Stimulated activated CD4-positive, alpha-beta T cell treated with anti-CD3 and anti-CD28 coated beads, Interleukin-15, amount 100 ng/mL, for 24 hours (primary cell): ENCODE measurements around the gene SYP.
"Not testable (repeated sequence)": the region's sequence is repeated elsewhere in the genome, so short reads cannot be mapped to it uniquely, and the experiment has no call there.

Experiments used
- DNase-seq: peaks from one replicate; pipeline ENCODE4 v3.0.0-alpha.2; 2020

SYP gene

DNA sequence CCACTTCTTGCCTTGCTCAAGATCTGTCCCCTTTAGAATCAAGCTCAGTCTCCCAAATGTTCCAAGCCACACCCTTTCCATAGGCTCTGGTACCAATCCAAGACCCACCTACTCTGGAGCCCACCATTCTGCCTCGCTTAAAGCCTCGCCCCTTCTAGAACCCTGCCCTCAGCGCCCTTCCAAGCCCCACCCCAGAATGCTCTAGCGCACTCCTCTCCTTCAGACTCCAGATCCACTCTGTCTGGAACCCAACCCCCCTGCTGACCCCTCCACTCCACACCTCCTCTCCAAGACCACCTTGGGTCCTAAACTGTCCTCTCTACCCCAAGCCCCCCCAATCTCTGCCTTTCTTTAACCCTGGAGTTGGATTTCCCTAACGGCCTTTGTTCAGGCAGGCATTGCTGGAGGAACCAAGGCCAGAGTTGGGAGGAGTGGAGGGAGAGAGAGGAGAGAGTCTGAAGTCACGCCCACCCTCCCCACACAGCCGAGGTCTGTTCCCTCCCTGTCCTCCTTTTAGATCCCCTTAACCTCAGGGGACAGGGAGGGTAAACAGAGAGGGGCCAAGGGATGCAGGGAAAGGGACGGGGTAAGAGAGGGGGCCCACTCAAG, 11.4 kb downstream of the SYP start:
- DNase-seq = no peak

DNA sequence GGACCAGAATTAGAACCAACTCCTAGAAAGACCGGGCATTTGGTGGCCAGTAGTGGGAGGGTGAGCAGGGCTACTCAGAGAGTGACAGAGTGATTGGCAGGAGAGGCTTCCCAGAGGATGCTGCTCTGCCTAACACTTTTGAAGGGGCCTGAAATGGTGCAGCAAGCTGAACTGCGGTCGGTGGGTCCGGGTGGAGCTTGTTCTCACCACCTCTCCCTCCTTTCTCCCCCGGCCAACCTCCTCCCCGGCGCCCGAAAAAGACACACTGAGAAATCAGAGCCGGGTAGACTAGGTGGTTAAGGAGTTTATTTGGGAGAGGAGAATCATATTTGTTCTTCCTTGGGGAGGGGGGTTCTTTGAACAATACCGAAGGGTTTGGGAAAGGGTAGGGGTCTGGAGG, 12.5 kb downstream of the SYP start:
- DNase-seq = no peak

DNA sequence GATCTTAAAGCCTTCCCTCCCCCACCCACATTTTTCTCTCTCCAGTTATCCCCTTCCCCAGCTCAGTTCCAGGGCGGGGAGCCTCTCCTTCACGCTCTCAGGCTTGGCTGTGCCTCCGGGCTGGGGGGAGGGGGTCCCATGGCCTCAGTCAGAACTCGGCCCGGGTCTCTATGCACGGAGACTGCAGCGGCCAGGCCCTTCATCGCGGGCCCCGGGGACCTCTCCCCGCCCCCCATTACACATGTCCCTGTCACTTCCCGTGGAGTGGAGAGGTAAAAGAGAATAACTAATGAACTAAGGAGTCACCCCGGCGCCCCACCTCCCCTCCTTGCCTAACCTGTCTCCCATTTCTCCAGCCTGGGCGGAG, 13.0 kb downstream of the SYP start:
- no peak for DNase-seq

DNA sequence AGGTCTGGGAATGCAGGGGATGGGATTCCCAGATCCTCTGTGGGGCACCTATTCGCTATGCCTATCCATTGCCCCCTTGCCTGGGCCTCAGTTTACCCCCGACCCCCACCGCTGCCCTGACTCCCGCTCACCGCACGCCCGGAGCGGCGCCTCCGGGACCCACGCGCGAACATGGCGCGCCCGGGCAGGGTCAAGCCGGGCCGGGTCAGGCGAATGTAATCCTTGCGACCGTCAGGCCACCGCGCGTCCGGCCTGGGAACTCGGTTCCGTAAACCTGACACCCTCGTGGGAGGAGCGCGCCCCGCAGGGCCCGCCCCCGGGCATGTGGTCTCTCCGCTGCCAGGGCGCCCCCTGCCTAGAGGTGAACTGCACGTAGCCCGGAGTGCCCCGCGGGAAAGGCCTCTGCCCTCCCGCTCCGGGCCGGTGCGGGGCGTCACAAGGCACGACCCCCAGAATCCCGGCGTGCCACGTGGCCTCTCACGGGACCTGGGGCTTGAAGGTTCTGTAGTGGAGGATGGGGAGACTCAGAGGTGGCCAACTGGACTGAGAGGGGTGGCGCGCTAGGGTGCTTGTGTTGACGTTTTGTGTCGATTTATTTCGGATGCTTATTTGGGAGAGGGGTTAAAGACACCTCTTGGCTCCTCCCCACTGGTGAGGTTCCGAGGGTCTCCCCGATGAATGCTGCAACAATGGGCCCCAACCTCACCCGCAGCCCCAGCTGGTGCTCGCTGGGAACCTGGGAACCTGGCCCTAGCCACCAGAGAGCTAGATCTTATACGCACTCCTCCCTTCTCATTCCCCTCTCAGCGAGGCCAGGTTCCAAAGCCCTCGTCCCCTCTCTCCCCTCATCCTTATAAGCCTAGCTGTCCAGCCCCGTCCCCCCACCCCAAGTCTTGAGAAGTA, 13.6 kb downstream of the SYP start, which contains the start of gene PRICKLE3:
Gene PRICKLE3, minus strand, starts transcription at position 249 of the 903 bp plus-strand sequence. Its CDS starts 76 bp downstream, at position 173.
- DNase-seq = peak; percentile 86

DNA sequence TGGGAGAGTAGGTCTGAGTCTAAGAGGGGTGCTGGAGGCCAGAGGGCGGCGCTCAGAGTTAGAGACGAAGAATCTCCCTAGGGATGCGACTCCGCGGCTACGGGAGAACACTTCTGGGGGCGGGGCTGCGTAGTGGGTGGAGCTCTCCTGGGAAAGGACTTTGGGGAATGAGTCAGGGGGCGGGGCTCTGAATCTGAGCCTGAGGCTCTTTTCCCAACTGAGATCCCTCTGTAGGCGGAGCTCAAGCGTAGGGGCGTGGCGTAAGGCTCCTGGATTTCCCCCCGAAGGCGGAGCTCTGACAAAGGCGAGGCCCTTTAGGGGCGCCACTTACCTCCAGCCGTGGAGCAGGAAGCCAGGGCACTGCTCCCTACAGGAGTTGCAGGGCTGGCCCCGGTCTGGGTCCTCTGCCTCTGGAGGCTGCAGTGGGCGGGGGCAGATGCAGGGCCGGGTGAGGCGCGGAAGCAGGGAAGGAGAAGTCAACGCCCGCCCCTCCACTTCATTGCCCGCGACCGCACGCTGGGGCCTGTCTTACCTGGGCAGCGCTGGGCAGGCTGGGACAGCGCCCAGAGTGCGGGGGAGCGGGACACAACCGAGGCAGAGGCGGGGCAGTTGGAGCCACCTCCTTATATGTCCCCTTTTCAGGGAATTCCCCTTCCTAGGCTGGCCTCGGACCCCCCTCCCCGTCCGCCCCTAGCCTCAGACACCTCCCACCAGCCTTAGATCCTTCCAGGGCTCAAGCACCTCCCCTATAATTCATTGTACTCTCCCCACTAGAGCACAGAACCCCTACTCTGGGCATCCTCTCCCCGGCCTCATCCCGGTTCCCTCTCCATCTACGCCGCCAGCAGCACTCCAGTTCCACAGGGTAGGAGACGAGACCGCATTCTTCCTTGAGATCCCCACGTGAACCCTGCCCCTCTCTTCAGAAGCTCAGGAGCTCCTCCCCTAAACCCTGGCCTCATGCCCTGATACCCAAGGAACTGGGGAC, 15.4 kb downstream of the SYP start:
- peak; percentile 65 for DNase-seq

DNA sequence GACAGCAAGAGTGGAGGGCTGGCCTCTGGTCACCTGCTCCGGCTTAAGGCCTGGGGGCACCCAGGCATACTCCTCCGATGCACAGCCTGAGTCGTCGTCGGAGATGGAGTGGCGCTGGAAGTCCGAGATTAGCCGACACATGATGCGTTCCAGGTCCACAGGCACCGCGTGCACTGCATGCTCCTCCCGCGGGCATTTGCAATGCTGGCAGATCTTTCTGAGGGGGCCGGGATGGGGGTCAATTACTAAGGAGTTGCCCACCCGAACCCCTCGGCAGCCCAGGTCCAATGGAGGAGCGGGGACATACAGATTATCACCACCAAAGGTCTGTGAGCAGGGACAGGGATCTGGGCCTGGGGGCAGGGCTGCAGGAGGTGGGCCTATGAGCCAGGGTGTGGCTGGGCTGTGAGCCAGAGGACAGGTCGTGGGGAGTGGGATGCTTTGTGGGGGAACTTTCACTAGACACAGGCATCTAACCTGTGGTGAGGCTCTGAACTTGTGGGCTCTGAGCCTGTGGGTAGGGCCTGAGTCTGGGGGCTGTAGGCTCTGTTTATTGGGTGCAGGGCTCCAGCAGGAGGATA, 16.2 kb downstream of the SYP start:
- DNase-seq = no peak

DNA sequence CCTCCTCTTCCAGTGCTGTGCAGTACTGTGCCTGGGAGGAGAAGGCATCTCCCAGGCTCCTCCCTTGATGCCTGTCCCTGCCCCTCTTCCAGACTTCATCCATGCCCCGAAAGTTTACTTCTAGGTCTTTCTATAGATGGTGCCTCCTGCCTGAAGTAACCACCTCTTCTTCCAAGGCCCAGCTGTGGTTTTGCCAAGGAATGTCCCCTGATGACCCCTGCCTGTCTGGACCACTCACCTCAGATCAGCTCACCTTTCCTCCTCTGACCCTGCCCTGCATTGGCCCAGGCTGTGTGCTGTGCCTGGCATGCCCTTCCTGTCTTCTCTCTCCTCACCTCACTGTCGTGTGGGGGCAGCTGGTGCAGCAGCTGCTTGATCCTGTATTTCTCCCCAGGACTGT, 20.6 kb downstream of the SYP start:
- DNase-seq = no peak

DNA sequence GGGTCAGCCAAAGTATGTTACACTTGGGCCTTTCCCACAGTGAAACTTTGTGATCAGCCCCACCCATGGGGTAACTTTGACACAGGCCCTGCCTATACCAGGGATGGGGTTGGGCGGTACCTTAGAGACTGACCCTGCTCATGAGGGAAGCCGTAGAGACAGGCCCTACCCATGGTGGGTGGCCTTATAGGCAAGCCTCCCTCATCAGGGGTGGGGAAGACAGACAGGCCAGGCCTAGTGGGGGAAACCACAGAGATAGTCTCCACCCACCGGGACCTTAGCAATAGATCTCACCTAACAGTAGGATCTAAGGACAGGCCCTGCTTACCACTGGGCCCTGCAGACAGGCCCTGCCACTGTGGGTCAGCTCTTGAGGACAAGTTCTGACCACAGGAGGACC, 21.5 kb downstream of the SYP start:
- DNase-seq = no peak

DNA sequence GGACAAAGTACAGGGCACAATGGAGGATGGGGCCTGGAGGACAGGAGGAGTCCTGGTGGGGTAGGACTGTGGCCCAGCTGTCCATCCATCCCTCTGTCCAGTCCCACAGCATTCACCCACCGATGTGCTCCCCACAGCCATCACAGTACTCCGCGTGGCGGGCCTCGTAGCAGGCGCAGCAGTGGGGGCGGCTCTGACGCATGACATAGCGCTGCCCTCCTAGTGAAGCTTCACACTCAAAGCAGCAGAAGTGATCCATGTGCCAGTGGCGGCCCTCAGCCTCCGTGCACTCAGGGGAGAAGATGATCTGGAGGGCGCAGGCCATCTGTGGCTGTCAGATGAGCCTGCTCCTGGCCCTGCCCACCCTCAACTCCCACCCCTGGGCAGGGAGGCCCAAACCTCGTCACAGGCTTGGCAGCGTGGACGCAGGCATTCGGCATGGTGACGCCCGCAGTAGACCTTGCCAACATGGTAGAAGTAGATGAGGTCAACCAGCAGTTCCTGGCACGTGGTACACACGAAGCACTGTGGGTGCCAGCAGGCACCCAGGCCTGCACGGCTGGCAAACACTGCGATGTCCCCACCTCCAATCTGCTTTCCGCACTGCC, 22.0 kb downstream of the SYP start:
- DNase-seq = no peak

DNA sequence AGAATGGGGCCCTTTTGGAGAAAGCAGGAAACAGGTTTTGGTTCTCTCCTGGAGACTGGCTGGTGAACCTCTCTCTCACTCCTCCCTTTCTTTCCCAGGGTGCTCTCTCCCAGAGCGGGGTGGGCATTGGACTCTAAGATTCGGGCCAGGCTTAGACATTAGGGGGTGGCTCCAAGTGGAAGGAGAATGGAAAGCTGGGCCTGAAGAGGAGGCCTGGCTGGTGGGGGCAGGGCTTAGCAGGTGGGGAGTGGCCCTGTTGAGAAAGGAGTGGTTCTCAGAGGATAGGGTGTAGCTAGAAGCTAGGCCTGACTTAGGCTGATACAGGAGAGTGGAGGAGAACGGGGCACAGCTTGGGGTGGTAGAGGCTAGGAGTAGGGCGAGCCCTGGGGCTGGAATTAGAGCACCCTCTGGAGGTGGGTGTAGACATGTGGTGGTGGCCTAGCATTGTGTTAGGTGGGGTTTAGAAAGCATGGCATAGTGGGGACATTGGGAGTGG, 22.6 kb downstream of the SYP start:
- DNase-seq = no peak

DNA sequence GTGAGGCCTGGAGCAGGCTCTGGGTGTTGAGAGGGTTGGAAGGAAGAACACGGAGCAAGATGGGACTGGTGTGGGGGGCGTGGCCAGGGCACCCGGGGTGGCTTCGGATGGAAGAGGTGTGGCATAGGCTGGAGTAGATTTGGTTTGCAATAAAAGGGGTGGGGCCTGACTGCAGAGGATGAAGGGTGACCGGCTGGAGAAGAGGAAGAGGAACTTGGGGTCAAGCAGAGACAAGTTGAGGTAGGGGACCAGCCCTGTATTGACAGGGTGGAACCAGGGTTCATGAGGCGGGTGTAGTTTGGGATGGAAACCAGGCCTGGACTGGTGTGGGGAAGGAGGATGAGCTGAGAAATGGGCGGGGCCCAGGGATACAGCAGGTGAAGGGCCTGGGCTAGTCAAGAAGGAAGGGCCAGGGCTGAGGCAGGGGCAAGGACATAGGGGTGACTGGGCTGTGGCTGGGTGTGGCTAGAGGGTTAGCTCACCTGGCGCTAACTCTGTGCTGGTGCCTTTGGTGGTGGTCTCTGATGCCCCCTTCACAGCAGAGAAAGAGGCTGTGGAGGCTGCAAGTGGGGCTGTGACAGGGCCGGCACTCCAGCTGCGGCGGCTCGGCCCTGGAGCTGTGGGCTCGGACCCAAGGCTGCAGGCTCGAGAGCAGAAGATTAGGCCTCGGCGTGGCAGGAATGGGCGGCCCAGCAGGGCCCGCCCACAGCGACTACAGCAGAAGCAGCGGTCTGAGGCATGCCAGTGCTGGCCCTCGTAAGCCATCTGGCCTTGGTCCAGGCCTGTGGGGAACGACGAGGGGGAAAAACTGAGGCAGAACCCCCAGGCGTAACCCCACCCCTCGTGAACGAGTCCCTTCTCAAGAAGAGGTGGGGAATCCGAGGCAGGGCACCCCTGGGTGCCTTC, 23.3 kb downstream of the SYP start:
- no peak for DNase-seq

DNA sequence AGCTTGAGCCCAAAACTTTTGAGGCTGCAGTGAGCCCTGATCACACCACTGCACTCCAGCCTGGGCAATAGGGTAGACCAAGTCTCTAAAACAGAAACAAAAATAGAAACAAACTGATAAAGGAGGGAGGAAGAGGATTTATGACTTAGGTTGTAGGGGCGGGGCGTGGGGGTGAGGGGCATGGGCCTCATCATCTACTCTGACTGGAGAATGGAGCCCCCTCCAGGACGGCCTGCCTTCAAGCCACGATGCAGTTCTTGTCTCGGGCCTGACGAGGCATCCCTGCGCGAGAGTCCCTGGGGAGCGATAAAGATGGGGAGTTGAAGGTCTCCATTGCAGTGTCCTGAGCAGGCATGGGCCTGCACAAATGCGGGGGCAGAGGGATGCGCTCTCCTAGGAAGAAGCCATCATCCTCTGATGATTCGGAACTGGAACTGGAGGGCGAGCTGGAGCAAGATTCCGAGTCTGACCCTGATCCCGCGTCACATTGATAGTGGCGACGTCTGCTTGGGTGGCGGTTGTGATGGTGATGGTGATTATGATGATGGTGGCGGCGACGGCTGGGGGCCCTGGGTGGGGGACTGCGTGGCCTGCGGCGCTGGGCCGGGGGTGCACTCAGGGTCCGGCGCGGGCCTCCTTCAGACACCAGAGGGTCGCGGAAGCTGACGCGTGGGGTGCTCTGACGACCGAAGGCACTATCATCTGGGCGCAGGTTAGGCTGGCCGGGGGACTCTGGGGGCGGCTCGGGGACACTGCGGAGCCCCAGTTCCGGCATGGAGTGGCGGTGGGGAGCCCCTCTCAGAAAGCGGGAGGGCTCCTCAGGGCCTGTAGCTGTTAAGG, 24.3 kb downstream of the SYP start:
- DNase-seq = no peak

DNA sequence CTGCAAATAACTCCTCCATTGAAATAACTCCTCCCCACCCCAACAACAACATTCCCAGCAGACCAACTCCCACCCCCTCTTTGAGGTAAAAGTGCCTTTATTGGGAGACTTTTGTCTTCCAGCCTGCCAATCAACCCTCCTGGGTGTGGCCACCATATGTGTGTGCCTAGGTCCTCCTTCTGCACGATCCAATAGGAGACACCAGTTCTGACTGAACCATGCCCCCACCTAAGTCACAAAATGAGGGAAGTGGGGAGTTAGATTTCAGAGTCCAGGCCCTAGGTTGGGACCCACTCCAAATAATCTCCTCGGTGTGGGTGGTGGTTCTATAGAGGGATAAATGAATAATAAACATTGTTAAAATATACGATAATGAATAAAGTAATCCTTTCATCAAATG, 25.3 kb downstream of the SYP start:
- no peak for DNase-seq

DNA sequence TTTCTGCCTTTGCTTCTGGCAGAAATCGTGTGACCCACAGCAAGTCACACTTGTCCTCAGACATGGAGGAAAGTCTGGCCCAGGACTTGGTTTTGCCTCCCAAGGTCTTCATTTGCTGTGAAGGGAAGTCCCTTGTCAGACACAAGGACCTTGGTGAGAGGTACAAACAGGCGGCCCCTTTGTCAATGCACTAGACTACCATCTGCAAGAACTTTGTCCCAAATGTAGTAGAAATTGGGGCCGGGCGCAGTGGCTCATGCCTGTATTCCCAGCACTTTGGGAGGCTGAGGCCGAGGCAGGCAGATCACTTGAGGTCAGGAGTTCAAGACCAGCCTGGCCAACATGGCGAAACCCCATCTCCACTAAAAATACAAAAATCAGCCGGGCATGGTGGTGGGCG, 26.4 kb downstream of the SYP start:
- DNase-seq = not testable (repeated sequence)

DNA sequence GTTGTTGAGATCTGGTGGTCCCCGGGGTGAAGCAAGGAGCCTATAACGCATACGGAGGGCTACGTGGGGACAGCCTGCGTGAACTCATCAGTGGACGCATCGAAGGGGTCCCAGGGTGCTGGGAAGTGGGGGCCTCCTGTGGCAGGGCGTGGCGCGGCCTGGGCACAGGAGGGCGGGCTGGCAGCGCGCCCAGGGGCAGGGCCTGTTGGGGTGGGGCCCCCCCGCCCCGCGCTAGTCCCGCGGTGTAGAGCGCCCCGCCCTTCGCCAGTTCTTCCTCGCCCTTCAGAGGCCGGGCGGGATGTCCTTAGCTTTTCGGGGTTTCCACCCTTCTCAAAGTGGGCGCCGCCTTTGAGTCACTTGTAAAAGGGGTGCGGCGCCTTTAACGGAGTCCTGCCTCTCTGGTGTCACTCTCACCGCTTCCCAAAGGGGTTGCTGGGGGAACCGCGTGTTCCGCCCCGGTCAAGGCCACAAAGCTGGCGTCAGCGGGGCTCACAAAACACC, 27.7 kb downstream of the SYP start:
- peak; percentile 84 for DNase-seq

DNA sequence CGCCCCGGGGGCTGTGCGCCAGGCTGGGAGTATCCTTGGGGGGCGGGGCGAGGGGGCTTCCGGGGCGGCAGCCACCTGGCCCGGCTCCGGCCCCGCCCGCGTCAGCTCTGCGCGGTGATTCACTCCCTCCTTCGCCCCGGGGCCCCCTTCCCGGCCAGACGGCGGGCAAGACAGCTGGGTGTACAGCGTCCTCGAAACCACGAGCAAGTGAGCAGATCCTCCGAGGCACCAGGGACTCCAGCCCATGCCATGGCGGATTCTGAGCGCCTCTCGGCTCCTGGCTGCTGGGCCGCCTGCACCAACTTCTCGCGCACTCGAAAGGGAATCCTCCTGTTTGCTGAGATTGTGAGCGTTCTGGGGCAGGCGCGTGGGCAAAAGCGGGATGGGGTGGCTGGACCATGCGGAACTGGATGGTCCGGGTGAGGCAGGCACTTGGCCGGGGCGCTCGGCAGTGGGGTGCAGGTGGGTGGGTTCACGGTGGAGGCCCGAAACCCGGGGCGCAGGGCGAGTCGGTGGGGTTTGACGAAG, 28.2 kb downstream of the SYP start, which contains the start of gene PLP2:
Gene PLP2, plus strand, starts transcription at position 147 of the 528 bp plus-strand sequence. Its CDS starts 103 bp downstream, at position 250.
- peak; percentile 85 for DNase-seq

DNA sequence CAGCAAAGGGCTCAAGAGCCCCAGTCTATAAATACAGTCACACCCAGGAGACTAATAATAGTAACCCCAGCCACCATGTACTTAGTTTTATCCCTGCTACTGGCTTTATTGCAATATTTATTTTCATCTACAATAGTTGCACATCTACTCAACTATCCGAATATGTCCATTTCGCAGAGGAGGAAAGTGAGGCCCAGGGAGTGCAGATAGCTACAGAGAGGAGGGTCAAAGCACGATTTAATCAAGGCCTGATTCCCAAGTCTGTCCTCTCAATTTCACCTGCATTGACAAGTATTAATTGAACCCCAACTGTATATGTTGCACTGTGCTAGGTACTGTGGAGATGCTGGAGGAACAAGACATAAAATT, 32.3 kb downstream of the SYP start:
- DNase-seq = no peak

DNA sequence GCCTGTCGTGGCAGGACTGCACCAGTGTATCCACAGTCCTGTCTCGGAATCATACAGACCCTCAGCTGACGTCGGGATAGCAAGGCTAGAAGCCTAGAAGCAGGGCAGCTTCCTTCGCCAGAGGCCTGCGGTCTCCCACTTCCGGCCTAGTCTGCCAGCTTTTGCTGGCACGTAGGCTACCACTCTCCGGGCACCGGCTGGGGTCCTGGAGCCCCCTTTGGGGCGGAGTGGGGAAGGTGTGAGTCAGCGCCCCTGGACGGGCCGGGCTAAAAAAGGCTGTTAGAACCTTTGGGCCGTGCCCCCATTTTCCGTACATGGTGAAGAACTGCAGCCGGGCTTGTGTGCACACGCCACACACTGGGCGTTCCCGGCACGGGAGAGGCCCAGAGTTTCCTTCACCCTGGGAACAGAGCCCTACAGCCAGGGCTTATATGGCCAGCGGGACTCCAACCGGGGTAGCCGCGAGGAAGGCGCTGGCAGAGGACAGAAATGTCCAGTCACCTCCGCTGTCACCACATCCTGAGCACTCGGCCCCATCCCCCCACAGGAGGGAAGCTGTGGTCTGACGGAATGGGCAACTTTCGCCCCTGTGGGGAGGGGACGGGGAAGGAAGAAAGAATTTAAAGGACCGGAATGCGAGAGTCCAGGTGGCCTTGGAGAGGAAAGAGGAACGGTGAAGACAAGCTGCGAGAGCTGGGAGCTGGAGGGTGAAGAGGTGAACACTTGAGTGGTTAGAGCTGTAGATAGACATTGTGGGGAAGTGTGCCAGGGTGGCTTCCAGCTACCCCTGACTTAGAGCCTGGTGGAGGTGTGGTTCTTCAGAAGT, 32.9 kb downstream of the SYP start:
- peak; percentile 78 for DNase-seq
